Stimulated activated CD8-positive, alpha-beta memory T cell treated with anti-CD3 and anti-CD28 coated beads, Interleukin-2, amount 100 ng/mL, for 1 hour (primary cell): Measurements from ENCODE around the gene HDAC7.

Source experiments
- DNase-seq, 2 donors: peaks; one replicate each; pipeline ENCODE4 v3.0.0-alpha.2; 2020; ENCODE audit warnings: low read depth in 2 of 2

Gene HDAC7

DNA sequence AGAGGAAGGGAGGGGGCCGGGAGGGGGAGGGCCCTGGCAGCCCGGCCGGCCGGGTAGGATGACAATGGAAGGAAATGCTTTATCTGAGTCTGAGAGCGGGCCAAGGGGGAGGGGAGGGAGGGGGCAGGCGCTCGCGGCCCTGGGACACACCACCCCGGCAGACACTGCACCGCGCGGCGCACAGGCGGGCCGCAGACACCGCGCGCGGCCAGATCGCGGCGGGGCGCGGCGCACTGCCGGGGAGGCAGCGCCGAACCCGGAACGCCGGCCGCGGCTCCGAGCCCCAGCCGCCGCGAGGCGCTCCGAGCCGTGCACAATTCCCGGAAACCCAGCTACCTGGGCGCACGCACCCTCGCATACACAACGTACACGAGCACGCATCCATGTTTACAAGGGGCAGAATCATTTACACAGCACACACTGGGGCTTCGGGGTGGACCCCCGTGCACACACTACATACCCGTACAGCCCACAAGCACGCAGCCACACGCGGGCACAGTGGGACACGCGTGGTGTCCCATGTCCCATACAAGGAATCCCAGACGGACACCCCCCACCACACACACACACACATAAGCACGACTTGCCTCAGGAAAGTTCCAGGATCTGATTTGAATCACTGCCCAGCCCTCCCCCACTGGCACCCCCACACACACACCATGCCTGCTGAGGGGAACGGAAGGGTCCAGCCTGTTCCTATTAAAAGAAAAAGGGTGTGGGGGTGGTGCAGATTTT lies at the start of gene HDAC7:
TSS of gene HDAC7 (minus strand) at position 8 of the 735 bp plus-strand sequence. CDS start 118 bp downstream, outside the sequence.
- peak in 1 of 2 donors; percentile 52 for DNase-seq

DNA sequence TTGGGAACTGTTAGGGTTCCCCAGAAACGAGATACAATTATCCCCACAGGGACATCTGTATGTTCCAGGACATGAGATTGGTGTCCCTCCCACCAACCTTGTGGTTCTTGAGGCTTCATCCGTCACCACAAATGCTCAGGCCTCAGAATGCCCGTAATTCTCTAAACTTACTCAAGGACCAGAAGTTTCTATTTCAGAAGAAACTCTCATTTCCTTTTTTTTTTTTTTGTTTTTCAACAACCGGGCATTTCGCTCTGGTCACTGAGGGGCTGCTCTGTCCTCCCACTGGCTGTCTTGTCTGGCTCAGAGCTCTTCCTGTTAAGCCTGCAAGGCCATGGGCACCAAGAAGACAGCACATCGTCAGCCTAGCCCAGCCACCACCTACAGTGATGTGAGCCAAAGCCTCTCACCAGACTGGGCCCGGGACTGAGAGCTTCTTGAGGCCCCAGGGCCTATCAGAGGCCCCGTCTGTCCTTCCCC lies 48.9 kb upstream of the HDAC7 start:
- DNase-seq, result no peak

DNA sequence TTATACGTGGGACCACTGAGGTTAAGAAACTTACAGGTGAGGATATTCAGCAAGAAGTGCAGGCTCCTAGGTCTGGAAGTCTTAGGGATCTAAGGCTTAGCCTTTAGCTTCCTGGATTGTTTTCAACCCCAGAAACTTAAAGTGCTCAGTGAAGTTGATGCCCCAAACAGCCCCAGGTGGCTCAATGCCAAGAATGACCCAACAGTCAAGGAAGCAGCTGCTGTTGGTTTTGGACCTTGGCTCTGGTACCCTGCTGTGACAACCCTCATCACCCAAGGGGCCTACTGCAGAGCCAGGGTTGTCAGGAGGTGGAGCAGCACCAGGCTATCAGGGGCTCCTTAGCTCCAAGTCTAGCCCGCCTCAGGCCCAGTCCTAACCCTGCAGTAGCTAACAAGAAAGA lies 48.3 kb upstream of the HDAC7 start:
- no peak for DNase-seq

DNA sequence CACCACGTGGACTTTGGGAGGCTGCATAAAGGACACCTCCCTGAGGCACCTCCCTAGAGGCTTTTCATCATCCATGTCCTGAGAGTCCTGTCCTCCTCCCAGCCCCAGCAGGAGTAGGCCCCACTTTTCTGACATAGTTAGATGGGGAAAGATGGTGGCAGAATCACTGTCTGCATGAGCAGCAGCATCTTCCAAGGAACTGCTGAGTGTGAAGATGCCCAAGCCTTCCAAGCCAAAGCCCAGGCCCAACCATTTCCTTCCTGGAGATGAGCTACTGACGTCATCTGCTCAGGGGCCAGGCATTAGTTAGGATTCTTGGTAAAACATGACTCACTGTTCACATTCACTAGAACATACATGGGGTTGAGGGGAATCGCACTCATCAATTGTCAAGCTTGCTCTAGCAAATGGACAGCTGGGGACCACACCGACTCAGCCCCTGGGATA lies 47.8 kb upstream of the HDAC7 start:
- DNase-seq, result no peak

DNA sequence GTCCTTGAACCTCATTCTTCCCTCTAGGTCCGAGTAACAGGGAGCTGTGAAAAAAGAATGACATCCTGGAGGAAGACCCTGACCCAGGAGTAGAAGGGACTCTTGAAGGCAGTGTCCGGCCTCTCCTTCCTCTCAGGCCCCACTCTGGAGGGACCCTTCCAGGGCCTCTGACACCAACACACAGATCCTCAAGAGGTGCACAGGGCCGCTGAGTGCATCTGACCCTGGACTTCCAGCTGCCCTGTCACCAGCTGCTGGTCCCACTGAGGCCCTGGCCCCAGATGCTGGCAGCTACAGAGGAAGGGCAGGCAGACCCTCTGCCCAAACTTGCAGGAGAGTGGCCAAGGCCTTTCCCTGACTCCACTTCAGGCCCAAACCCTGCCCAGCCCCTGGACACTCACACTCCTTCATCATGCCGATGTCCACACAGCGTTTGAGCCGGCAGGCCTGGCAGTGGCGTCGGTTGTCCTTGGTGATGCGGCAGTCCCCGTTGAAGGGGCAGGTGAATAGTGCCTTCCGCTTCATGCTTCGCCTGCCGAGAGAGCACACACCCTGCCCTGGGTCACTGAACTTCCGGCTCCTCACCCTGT lies 45.0 kb upstream of the HDAC7 start:
- DNase-seq, result no peak

DNA sequence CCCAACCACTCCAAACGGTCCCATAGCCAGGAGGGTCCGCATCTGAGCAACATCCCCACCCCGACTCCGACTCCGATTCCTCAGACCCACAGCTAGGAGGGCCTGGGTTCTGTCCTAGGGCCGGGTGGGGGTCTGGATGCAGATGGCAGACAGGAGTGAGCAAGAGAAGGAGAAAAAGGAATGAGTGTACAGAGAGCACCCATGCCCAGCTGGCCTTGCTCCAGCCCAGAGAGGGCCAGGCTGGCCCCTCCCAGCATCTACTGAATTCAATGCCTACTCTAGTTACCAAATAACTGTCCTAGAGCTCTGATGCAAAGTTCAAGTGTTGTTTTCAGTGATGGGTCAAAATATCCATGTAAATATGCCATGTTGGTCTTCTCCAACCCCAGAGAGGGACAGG lies 44.3 kb upstream of the HDAC7 start:
- DNase-seq, result no peak

DNA sequence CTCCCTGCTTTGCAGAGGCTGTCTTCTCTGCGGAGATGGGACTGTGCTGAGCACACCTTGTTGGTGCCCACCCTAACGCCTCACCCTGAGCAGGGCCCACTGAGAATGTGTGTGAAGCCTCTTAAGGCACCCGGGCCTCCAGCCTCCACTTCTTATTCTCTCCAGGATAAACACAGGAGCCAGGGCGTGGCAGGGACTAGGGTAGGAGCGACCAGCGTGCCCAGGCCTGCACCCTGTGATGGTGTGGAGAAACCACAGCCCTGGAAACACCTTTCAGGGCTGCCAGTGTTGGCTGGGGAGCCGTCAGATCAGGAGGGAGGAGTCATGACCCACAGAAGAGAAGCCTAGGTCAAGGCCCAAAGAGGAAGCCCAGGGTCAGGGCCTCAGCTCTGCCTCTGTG lies 43.8 kb upstream of the HDAC7 start:
- no peak for DNase-seq

DNA sequence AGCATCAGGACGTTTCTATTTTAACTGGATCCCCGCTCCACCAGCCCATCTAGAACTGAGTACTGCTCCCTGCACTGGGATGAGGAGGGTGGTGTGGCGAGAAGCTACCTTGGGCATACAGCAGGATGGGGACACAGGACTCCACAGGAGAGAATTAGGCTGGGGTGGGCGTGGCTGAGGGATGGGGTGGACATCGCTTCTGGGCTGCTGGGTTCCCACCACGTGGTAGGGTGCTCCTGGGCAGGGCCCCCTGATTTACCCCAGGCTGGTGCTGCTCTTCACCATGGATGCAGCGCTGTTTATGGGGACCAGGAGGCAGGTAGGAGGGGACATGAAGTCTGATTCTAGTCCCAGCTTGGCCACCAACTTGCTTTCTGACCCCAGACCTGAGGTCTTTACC lies 43.2 kb upstream of the HDAC7 start:
- DNase-seq, result no peak

DNA sequence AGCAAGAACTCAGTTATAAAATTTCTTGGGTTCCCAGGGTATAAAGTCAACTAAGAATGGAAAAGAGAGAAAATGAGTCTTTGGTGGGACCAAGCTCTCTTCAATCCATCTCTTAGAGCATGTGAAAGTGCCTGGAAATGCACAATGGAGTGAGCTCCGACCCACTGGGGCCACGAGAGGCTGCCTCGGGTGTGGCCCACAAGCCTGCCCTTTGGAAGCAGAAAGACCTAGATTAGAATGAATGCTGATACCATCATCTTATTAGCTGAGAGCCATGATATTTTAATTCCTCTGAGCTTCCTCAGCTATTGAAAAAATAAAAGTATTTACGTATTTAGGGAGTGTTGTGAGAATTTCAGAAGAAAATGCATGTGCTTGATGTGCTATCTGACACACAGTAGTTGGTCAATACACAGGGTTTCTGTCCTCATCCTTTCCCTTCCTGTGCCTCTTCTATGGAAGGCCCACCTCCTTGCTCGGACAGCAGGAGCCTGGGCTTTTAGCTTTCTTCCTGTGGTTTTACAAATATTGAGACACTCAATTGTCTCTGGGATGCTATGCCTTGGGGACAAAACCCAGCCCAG lies 42.6 kb upstream of the HDAC7 start:
- no peak for DNase-seq

DNA sequence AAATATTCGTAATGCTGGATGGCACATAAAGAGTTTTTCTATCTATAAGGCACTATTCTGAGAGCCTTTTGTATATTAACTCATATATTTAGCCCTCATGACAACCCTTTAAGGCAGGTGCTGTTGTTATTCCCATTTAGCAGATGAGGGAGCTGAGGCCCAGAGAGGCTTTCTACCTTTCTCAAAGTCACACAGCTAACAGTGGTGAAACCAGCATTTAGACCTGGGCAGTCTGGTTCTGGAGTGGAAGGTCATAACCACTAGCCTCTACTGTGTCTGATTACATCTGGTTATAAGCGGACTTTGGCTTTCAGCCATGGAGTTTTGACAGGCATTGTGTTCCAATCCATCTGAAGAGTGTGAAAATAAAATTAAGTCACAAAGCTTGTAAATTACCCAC lies 41.2 kb upstream of the HDAC7 start:
- no peak for DNase-seq

DNA sequence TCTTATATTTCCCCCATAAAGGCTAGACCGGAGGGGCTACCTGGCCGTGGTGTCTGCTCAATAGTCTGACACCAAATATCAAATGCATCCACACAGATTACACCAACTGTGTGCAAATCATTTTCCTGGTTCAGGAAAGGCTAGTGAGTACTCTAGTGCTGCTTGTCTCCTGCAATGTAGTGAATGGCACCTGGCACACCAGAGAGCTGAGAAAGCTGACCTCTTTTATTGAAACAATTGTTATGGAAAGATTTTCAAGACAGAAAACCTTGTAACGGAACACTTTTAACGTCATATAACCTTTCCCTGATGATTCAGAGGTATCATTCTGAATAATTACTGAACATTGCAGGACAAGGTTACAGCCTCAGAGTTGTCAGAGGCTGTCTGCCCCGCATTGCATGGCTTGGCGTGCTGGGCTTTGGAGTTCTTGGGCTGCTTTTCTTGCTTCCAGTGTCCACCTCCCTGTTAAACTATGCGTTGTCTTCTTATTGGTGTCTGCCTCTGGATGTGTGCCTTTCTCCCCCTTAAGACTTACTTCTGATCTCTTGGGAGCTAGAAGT lies 40.7 kb upstream of the HDAC7 start:
- DNase-seq, result no peak

DNA sequence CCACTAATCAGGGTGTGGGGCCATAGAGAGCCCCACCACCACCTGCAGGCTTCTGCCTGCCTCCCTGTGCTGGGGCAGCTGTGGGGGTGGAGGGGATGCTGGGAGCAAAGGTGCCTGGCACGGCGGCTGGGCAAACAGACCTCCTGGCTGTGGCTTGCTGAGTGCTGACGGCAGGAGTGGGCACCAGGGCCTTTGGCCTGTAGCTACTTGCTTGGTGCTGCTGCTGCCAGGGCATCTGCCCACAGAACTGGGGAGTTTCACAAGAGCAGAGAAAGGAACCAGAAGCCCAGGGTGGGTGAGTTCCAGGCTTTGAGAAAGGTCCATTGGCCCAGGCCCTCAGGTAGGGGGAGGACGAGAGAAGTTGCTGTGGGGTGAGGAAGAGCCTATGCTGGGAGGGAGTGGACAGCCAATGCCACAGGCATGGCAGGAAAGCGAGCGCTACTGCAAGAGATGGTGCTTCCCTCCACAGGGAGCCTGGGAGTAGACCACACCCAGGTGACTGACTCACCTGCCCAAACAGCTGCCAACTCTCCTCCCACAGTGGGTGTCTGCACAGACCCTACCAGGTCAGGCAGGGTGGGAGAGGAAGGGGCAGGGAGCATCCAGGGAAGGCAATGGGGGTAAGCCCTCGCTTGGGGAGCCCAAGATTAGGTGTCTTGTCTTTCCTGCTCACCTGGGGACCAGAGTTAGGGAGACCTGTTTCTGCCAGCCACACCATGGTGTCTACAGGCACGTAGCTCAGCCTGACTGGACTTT lies 39.0 kb upstream of the HDAC7 start:
- no peak for DNase-seq

DNA sequence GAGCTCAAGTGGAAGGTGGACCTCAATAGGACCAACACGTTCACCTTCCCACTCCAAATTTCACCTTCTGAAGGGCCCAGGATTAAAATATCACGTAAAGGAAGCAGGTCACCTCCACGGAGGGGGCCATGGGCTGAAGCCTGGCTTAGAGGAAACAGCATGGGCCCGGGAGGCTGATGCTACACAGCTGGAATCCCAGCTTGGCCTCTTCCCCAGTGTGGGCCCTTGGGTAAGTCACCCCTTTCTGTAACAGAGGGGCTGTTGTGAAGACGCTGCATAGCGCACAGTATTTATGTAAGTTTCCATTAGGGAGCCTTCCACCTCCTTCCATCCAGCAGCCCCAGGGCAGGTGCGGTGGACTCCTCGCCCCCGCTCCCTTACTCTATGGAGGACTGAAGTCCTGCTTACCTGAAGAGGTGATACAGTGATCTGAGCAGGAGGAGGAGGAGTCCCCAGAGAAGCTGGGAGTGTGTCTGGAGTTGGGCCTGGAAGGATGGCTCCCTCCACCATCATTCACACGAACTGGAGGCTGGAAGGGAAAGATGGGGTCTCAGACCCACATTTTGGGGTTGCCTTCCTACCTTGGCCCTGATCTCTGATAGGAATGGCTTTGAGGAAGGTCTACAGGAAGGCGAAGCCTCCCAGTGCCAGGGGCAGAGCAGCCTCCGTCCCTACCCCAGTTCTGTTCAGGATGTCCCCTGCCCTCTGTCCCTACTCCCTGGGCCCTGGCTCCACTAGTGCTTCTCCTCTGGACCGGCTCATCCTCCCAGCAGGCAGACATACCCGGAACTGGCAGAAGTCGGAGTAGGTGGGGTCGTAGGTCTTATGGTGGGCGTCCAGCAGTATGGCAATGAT lies 37.2 kb upstream of the HDAC7 start:
- DNase-seq, result no peak

DNA sequence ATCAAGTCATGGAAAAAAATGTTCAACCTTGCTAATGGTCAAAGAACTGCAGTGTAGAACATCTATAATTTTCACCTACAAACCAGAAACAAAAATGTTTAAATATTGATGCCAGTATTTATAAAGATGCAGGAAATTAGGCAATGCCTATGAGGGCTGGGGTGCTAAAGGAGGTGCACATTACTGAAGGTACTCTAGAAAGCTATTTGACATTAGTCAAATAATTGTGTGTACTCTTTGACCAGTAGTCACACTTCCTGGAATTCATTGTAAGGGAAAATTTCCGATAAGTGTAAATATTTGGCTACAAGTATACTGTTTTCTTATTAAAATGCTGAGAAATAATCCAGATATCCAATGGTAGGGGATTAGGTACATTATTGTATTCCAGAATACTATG lies 36.4 kb upstream of the HDAC7 start:
- DNase-seq, result no peak

DNA sequence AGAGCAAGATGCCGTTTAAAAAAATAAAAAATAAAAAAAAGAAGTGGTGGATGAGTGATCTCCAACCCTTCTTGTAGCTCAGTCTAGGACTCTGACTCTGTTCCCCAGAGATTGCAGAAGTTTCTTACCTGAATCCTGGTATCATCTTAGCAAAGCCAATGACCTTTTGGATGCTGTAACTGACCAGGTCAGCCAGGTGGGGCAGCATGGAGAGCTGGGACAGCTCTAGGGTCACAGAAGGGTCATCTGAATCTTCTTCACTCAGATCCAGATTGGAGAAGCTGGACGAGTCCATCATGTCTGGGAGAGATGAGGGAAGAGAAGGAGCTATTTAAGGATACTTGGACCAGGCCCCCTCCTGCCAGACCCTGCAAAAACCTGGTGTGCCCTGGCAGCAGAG lies 35.8 kb upstream of the HDAC7 start:
- no peak for DNase-seq

DNA sequence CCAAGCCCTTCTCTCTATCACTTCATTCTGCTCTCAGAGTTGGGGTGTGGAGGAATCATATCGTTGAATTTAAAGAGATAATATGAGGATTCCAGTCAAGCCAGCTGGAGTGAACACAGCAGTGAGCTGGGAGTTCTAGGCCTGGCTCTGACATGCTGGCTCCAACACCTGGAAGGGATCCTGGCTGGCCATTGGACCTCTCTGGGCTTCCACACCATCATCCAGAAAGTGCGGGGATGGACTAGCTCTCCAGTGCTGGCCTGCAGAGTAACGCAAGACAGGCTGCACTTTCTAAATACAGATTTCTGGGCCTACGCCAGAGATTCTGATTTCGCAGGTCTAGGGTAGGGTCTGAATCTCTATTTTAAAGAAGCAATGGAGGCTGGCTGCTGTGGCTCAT lies 34.8 kb upstream of the HDAC7 start:
- no peak for DNase-seq

DNA sequence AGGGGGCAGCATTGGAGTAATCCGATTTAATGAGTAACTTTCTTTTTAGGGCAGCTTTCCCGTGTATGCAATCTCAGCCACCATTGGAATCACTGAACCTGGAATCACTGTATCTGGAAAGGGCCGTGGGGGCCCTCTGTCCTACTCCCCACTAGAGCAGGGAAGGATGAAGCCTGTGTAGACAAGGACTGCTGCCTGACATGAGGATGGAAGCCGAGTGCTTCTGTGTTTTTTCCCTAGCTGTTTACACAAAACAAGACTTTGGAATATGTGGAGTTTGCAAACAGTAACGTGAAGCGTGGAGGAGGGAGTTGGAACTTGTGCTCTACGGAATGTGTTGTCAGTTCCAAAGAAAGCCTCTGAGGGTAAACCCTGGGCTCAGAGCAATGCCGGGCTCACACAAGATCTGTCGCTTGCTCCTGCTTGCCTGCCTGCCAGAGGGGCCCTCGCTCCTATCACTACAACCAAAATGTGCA lies 32.4 kb upstream of the HDAC7 start:
- no peak for DNase-seq

DNA sequence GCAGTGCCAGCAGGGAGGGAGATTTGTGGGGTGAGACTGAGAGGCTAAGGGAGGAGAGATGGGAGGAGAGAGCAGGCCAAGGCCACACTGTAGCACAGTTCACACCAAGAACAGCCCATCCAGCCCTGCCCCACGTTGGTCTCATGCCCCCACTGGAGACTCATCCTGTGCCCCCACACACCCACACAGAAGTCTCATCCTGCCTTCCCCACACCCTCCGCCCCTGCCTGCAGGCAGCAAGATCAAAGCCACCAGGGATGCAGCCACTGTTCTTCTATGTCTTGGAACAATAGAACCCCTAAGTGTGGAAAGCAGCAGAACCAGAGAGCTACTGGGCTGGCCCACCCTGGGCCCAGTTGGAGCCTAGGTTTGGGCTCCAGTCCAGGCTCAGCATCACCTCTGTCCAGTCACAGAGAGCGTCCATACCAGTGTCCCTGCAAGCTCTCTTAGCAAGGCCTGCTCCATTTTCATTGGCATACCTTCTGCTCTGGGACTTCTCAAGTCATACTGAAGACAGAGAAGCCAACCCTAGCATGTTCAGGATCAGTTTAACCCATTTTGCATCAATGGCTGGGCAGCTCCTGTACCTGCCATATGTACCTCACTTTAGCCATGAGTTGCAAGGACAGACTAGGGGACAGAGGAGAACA lies 31.7 kb upstream of the HDAC7 start:
- DNase-seq, result no peak

DNA sequence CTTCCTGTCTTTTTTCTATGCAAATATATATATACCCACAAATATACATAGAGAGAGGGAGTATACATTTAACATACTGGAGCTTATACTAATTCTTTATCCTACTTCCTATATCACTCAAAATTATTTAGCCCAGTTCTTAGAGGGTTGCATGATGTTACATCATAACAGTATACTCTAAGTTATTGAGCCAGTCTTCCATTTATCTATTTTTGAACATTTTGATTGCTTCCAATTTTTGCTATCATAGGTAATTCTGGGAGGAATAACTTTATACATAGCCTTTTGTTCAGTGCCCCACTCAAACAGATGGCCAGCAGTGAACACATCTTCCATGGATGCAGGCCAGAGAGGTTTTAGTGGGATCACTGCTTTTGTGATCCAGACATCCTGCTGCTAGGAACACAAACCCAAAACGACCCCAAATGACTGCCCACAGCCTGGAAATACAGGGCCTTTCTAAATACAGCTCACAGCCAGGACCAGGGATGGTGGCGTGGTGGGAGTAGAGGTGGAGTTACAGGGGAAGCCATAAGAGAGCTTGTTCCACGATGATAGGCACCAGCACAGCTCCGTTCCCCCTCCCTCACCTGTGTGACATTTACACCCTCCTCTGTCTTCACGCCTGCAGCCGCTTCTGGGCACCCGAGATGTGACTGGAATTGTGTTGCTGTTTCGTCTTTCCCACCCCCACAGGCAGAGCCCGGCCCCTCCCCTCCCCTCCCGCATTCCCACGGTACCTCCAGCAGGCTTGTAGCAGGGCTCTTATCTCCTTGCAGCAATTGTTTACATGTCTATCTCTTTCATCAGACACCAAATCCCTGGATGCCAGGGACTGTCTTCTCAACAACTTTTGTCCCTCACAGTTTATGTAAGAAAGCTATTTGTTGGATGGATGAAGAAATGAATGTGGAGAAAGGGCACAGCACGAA lies 30.7 kb upstream of the HDAC7 start:
- DNase-seq, result no peak
